ENCODE measurements around the gene SERGEF.

- TF ChIP-seq POLR2AphosphoS5 (IDR thresholded peaks at IDR 0.05; ENCODE audit: low read depth, low read length) = no peak
- no peak for TF ChIP-seq TAF1 (IDR thresholded peaks at IDR 0.05; ENCODE audit: low read depth, low read length)
- TF ChIP-seq POLR2A (IDR thresholded peaks at IDR 0.05; ENCODE audit: low read depth, low read length) = no peak
- no peak for TF ChIP-seq SPI1 (IDR thresholded peaks at IDR 0.05; ENCODE audit: low read depth, low read length)
Observed at GRCh38 chr11:17802491-17802890, 210.4 kb downstream of the SERGEF start.
